Psoas muscle (tissue), 8 donors: ENCODE data around the gene FOXE1. TPM values are rescaled to one million over a fixed set of nuclear protein-coding genes. Genes with fewer than 3 reads are reported as not detected.

Experiments used
- ATAC-seq, 4 donors: fragments of 200-7000 bp; cut with Tn5 transposase; one replicate each; pipeline ENCODE4 v1.9.1; 2020; ENCODE audit warnings: moderate library complexity in 3 of 4, mild to moderate bottlenecking in 2 of 4
- DNase-seq, 2 donors: peaks; one replicate each; pipeline ENCODE4 v3.0.0-alpha.2; 2020
- H3K27ac ChIP-seq: fragments of 200-600 bp; one replicate; pipeline ENCODE4 v1.8.0; 2022
- H3K27me3 ChIP-seq, 3 donors: fragments of 200-600 bp in 1 of 3; one replicate each; pipeline versions ENCODE4 v1.6.1 to v1.8.0; 2013 to 2022; ENCODE audit warnings: low read length in 2 of 3, mild to moderate bottlenecking in 2 of 3, moderate library complexity in 1 of 3; ENCODE audit not compliant: insufficient read depth in 3 of 3
- H3K36me3 ChIP-seq, 2 donors: fragments of 200-600 bp in 1 of 2; one replicate each; pipeline versions ENCODE4 v1.6.1 to v1.8.0; 2013 to 2022; ENCODE audit warnings: low read depth in 1 of 2, mild to moderate bottlenecking in 1 of 2, moderate library complexity in 1 of 2; ENCODE audit not compliant: insufficient read depth in 1 of 2
- H3K4me1 ChIP-seq: fragments of 200-600 bp; one replicate; pipeline ENCODE4 v1.8.0; 2022
- H3K4me3 ChIP-seq: fragments of 200-600 bp; one replicate; pipeline ENCODE4 v1.8.0; 2022; ENCODE audit warnings: mild to moderate bottlenecking
- H3K9me3 ChIP-seq: fragments of 200-600 bp; one replicate; pipeline ENCODE4 v1.8.0; 2022
- WGBS, 3 donors: extraction: QIAGEN DNeasy Blood & Tissue Kit; methylation state at CpG; one replicate each; pipeline versions ENCODE4 v1.1.6 to v1.1.7; 2013; 5-methylcytosine and 5-hydroxymethylcytosine counted together
- intact Hi-C, 2 donors: fragments of 100-400 bp; cut with DNase I; formaldehyde crosslinking; loops; one replicate each; pipeline versions ENCODE4 v1.11.0 to v1.14.2; 2022
- polyA plus RNA-seq, 3 donors: library from polyadenylated mRNA; stranded (reverse); fragments of 200-250 nt; gene quantifications; one replicate each; pipeline ENCODE4 v1.2.3, GENCODE V29; 2013
- total RNA-seq, 4 donors: library from RNA; stranded (reverse); fragmentation: NEBNext Ultra II Directional in 2 of 4; extraction: Animal tissue kit (Norgen Biotek cat#: 25700) in 2 of 4; gene quantifications; one replicate each; pipeline versions ENCODE4 v1.2.1 to v1.2.4, GENCODE V29; 2021 to 2023
- TF ChIP-seq, protein P1 (sequence below): fragments of 200-600 bp; IDR thresholded peaks from one replicate; pipeline ENCODE4 v1.8.0; 2022; ENCODE audit warnings: antibody characterized with exemption
- donor health status: healthy with polysubstance abuse.
- donor health status: DM: no; HTN: no; CAD: no; lungs with moderate emphysema.
- donor health status: Bipolar disorder and iron deficiency.
- donor health status: healthy.
- donor health status: DM: yes; HTN: yes; CAD: no.
- donor health status: DM: no; HTN: no; CAD: no.
- donor health status: DM: no; HTN: no; CAD: no.
- donor health status: DM: yes; HTN: yes; CAD: no.

The FOXE1 gene
- total and polyA plus RNA-seq, 7 donors: not detected

DNA sequence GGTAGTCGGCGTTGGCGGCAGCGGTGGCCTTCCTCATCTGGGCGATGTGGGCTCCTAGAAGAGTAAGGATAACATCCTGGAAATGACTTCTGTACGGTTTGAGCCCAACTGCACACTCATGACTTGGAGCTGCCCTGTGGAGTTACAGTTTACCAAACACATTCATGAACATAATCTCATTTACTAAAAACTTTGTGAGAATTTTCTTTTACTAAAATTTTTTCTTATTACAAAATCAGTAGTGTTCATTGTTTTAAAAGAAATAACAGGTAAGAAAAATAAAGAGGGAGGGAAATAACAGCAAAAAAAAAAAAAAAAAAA lies 5.3 kb downstream of the FOXE1 start:
- 9 to 10% (median 10%) methylated on average over 6 of the region's 6 CpGs for WGBS, 3 donors
- H3K9me3 ChIP-seq: no peaks in the 10 kb centered on the region
- peaks cover 2% of the 10 kb centered on the region for H3K4me1 ChIP-seq
- peaks cover 0 to 89% (median 47%) of the 10 kb centered on the region in 3 donors for H3K27me3 ChIP-seq
- ATAC-seq (no peak), DNase-seq (no peak)
- H3K36me3 ChIP-seq: no peaks in the 10 kb centered on the region
- intact Hi-C loops: no loop called here
- H3K4me3 ChIP-seq: no peak overlapping the region
- TF ChIP-seq, protein P1, sequence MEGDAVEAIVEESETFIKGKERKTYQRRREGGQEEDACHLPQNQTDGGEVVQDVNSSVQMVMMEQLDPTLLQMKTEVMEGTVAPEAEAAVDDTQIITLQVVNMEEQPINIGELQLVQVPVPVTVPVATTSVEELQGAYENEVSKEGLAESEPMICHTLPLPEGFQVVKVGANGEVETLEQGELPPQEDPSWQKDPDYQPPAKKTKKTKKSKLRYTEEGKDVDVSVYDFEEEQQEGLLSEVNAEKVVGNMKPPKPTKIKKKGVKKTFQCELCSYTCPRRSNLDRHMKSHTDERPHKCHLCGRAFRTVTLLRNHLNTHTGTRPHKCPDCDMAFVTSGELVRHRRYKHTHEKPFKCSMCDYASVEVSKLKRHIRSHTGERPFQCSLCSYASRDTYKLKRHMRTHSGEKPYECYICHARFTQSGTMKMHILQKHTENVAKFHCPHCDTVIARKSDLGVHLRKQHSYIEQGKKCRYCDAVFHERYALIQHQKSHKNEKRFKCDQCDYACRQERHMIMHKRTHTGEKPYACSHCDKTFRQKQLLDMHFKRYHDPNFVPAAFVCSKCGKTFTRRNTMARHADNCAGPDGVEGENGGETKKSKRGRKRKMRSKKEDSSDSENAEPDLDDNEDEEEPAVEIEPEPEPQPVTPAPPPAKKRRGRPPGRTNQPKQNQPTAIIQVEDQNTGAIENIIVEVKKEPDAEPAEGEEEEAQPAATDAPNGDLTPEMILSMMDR: no peak
- H3K27ac ChIP-seq: no peak overlapping the region

DNA sequence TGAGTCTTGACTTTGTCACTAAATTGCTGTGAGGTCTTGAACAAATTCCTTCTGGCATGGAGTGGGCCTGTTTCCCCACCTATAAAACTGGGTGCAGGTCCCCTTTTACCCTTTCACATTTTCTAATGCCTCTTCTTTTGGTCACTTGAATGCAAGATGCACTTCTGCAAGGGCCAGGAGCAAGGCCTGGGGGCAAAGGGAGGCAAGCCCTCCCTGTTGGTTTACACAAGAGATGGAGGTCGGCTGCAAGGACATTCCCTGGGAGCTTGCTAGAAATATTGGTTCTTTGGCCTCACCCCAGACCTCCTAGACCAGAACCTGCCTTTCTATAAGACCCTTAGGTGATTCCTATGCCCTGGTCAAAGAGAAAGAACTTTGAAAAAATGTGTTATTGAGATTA lies 5.8 kb downstream of the FOXE1 start:
- Histone ChIP-seq H3K36me3 (no peaks in the 10 kb centered on the region), H3K9me3 (no peaks in the 10 kb centered on the region), H3K27ac (no peak overlapping the region), H3K4me1 (no peaks in the 10 kb centered on the region), H3K4me3 (no peak overlapping the region), H3K27me3 (peaks cover 0 to 84% (median 43%) of the 10 kb centered on the region in 3 donors)
- TF ChIP-seq, protein P1: no peak
- 33 to 61% (median 60%) methylated on average over 1 of the region's 1 CpG for WGBS, 3 donors
- intact Hi-C loops: no loop called here
- ATAC-seq (no peak), DNase-seq (no peak)

DNA sequence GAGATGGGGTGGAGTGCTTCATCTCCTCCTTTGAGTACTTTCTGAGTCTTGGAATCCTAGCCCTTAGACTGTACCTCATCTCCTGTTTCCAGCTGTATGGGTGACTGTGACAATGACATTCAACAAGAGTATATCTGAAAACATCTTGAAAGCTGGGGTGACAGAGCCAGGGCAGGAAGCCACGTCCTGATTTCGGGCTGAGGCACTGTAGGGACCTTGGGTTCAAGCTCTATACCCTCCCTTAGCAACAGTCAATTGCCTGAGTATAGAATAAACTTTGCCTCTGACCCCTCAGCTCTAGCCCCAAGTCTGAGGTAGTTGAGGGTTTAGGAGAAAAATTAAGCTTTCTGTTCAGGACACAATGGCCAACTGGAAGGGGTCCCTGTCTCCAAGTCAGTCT lies 6.3 kb downstream of the FOXE1 start:
- WGBS, 3 donors: 43 to 63% (median 45%) methylated on average over 2 of the region's 2 CpGs
- intact Hi-C loops: no loop called here
- H3K27ac ChIP-seq: no peak overlapping the region
- no peak overlapping the region for H3K4me3 ChIP-seq
- no peaks in the 10 kb centered on the region for H3K4me1 ChIP-seq
- TF ChIP-seq, protein P1: no peak
- no peaks in the 10 kb centered on the region for H3K9me3 ChIP-seq
- H3K36me3 ChIP-seq: no peaks in the 10 kb centered on the region
- ATAC-seq (no peak), DNase-seq (no peak)
- peaks cover 0 to 79% (median 38%) of the 10 kb centered on the region in 3 donors for H3K27me3 ChIP-seq

DNA sequence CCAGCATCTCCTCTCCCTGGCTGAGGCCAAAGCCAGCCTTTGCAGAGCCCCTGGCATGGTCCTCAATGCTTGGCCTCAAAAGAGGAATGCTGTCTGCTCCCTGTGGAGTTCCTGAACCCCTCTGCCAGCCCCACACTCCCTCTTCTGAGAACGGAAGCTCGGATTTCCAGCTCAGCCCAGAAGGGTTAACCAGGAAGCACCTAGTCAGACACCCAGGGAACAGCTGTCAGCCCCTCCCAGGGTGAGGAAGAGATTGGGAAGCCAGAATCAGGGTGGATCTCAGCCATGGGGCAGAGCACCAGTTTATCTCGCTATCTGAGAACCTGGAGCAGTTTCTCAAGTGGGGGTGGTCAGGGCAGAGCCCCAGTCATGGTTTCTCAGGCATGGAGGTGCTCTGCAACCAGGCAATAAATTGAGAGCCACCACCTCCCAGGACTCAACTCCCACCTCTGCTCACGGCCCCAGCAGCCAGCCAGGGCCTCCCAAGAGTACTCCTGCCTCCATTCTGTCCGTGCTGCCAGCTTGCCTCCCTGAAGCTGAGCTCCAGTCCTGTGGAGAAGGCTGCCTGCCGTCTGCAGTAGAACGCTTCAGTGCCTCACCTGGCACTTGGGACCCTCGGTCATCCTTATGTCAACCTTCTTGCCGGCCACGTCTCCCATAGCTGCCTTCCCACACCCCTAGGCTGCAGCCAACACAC lies 7.6 kb downstream of the FOXE1 start:
- WGBS, 3 donors: 26 to 28% (median 28%) methylated on average over 10 of the region's 10 CpGs
- H3K27me3 ChIP-seq: peaks cover 0 to 70% (median 28%) of the 10 kb centered on the region in 3 donors
- H3K36me3 ChIP-seq: no peaks in the 10 kb centered on the region
- intact Hi-C loops: loop anchor here in 1 of 2 donors (10.0 kb wide), 1 partner anchor 56 kb away; no protein-coding TSS in a partner anchor
- no peak for ATAC-seq
- H3K9me3 ChIP-seq: no peaks in the 10 kb centered on the region
- H3K27ac ChIP-seq: no peak overlapping the region
- no peak overlapping the region for H3K4me3 ChIP-seq
- TF ChIP-seq, protein P1: no peak
- no peak for DNase-seq
- no peaks in the 10 kb centered on the region for H3K4me1 ChIP-seq

DNA sequence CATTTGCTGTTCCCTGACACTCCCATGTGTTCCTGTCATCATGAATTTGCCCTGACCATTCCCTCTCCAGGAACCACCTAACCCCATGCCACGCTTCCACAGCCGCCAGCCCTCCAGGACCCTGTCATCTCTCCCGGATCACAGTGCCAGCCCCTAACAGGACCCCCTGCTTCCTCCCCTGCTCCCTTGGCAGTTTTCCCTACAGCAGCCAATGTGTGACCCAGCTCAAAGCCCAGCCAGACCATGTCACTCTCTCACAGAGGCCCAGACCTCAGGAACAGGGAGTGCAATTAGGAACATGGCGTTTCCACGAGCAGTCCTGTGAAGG lies 8.1 kb downstream of the FOXE1 start:
- H3K4me1 ChIP-seq: no peaks in the 10 kb centered on the region
- peaks cover 4% of the 10 kb centered on the region for H3K9me3 ChIP-seq
- WGBS, 3 donors: 67 to 71% (median 70%) methylated on average over 5 of the region's 5 CpGs
- ATAC-seq (no peak), DNase-seq (no peak)
- TF ChIP-seq, protein P1: no peak
- H3K4me3 ChIP-seq: no peak overlapping the region
- intact Hi-C loops: loop anchor here in 1 of 2 donors (10.0 kb wide), 1 partner anchor 56 kb away; no protein-coding TSS in a partner anchor
- no peaks in the 10 kb centered on the region for H3K36me3 ChIP-seq
- peaks cover 0 to 70% (median 23%) of the 10 kb centered on the region in 3 donors for H3K27me3 ChIP-seq
- no peak overlapping the region for H3K27ac ChIP-seq
